ENCODE data around the gene HNRNPUL1.

Gene HNRNPUL1

GRCh38 chr19:41309180-41310032, 45.2 kb downstream of the HNRNPUL1 start:
- no peak for TF ChIP-seq JUND (IDR thresholded peaks at IDR 0.05; ENCODE audit: low read depth)
- DNase-seq (ENCODE audit: low read depth in 1 of 2, low spot score in 1 of 2) = peak in 1 of 2 experiments; percentile 46
- in situ Hi-C loops (cut with HindIII; ENCODE audit: low pct_unique_long_range_greater_than_20kb, low sequenced_read_pairs) = no loop called here

GRCh38 chr19:41310033-41310831, 46.1 kb downstream of the HNRNPUL1 start, which contains the start of gene CCDC97:
Gene CCDC97 (plus strand): TSS chr19:41310172. CDS start chr19:41310311, 139 bp downstream.
- in situ Hi-C loops (cut with HindIII; ENCODE audit: low pct_unique_long_range_greater_than_20kb, low sequenced_read_pairs) = no loop called here
- DNase-seq (ENCODE audit: low read depth in 1 of 2, low spot score in 1 of 2) = peak; percentile 71 to 84
- no peak for TF ChIP-seq JUND (IDR thresholded peaks at IDR 0.05; ENCODE audit: low read depth)

GRCh38 chr19:41311072-41311471, 46.9 kb downstream of the HNRNPUL1 start:
- DNase-seq (ENCODE audit: low read depth in 1 of 2, low spot score in 1 of 2) = no peak
- no peak for TF ChIP-seq JUND (IDR thresholded peaks at IDR 0.05; ENCODE audit: low read depth)
- in situ Hi-C loops (cut with HindIII; ENCODE audit: low pct_unique_long_range_greater_than_20kb, low sequenced_read_pairs) = no loop called here

GRCh38 chr19:41311613-41312012, 47.4 kb downstream of the HNRNPUL1 start:
- TF ChIP-seq JUND (IDR thresholded peaks at IDR 0.05; ENCODE audit: low read depth) = no peak
- in situ Hi-C loops (cut with HindIII; ENCODE audit: low pct_unique_long_range_greater_than_20kb, low sequenced_read_pairs) = no loop called here
- no peak for DNase-seq (ENCODE audit: low read depth in 1 of 2, low spot score in 1 of 2)

- in situ Hi-C loops (cut with HindIII; ENCODE audit: low pct_unique_long_range_greater_than_20kb, low sequenced_read_pairs) = no loop called here
- no peak for TF ChIP-seq JUND (IDR thresholded peaks at IDR 0.05; ENCODE audit: low read depth)
- no peak for DNase-seq (ENCODE audit: low read depth in 1 of 2, low spot score in 1 of 2)
These were observed 52.2 kb downstream of the HNRNPUL1 start for GRCh38 chr19:41316306-41316920.

- DNase-seq (ENCODE audit: low read depth in 1 of 2, low spot score in 1 of 2) = no peak
- no peak for TF ChIP-seq JUND (IDR thresholded peaks at IDR 0.05; ENCODE audit: low read depth)
- in situ Hi-C loops (cut with HindIII; ENCODE audit: low pct_unique_long_range_greater_than_20kb, low sequenced_read_pairs) = no loop called here
These were observed 54.7 kb downstream of the HNRNPUL1 start for GRCh38 chr19:41318696-41319499.

- no peak for TF ChIP-seq JUND (IDR thresholded peaks at IDR 0.05; ENCODE audit: low read depth)
- no peak for DNase-seq (ENCODE audit: low read depth in 1 of 2, low spot score in 1 of 2)
- in situ Hi-C loops (cut with HindIII; ENCODE audit: low pct_unique_long_range_greater_than_20kb, low sequenced_read_pairs) = no loop called here
These were observed 55.5 kb downstream of the HNRNPUL1 start for GRCh38 chr19:41319500-41320184.

- TF ChIP-seq JUND (IDR thresholded peaks at IDR 0.05; ENCODE audit: low read depth) = no peak
- DNase-seq (ENCODE audit: low read depth in 1 of 2, low spot score in 1 of 2) = no peak
- in situ Hi-C loops (cut with HindIII; ENCODE audit: low pct_unique_long_range_greater_than_20kb, low sequenced_read_pairs) = no loop called here
These were observed 56.0 kb downstream of the HNRNPUL1 start for GRCh38 chr19:41320185-41320518.

- no peak for DNase-seq (ENCODE audit: low read depth in 1 of 2, low spot score in 1 of 2)
- in situ Hi-C loops (cut with HindIII; ENCODE audit: low pct_unique_long_range_greater_than_20kb, low sequenced_read_pairs) = no loop called here
- no peak for TF ChIP-seq JUND (IDR thresholded peaks at IDR 0.05; ENCODE audit: low read depth)
These were observed 56.4 kb downstream of the HNRNPUL1 start for GRCh38 chr19:41320568-41320967.

GRCh38 chr19:41321204-41321599, 57.0 kb downstream of the HNRNPUL1 start:
- TF ChIP-seq JUND (IDR thresholded peaks at IDR 0.05; ENCODE audit: low read depth) = no peak
- DNase-seq (ENCODE audit: low read depth in 1 of 2, low spot score in 1 of 2) = no peak
- in situ Hi-C loops (cut with HindIII; ENCODE audit: low pct_unique_long_range_greater_than_20kb, low sequenced_read_pairs) = no loop called here

- no peak for TF ChIP-seq JUND (IDR thresholded peaks at IDR 0.05; ENCODE audit: low read depth)
- DNase-seq (ENCODE audit: low read depth in 1 of 2, low spot score in 1 of 2) = peak in 1 of 2 experiments; percentile 33
- in situ Hi-C loops (cut with HindIII; ENCODE audit: low pct_unique_long_range_greater_than_20kb, low sequenced_read_pairs) = no loop called here
These were observed 57.6 kb downstream of the HNRNPUL1 start for GRCh38 chr19:41321600-41322270.

All from T47D (cell line).